HG03520 (cell line): Measurements from ENCODE around the gene NAP1L4.

ENCODE experiments used
- ATAC-seq: cut with Tn5 transposase; IDR thresholded peaks from one replicate; pipeline ENCODE4 v1.9.1; 2021; ENCODE audit warnings: mild to moderate bottlenecking, moderate library complexity; ENCODE audit not compliant: unreplicated experiment

NAP1L4 gene

DNA sequence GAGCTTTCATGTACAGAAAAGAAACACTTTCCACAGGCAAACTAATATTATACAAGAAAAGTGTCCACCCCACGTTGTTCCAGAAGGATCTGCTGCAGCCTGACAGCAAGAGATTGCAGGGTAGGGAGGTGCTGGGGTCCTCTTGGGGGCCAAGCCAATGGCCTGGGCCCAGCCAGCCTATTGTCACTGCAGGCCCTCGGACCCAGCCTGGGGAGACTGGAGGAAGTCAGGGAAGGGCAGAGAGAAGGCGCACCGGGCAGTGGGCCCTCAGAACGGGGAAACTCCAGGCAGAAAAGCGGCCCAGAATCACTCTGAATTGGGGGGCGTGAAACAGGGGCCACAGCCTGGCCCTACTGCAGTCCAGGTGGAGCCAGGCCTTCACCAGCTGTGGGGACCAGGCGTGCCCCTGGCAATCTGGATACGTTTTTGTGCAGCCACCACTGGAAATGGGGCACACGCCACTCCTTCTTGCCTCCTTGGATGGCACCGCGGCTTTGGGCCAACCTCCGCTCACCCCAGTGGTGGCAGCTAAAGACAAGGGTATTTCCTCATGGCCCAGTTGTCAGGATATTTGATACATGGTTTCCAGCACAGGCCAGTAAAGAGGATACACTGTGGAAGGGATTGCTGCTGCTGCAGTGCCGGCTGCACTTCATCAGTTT lies 3.9 kb upstream of the NAP1L4 start:
- ATAC-seq: no peak

DNA sequence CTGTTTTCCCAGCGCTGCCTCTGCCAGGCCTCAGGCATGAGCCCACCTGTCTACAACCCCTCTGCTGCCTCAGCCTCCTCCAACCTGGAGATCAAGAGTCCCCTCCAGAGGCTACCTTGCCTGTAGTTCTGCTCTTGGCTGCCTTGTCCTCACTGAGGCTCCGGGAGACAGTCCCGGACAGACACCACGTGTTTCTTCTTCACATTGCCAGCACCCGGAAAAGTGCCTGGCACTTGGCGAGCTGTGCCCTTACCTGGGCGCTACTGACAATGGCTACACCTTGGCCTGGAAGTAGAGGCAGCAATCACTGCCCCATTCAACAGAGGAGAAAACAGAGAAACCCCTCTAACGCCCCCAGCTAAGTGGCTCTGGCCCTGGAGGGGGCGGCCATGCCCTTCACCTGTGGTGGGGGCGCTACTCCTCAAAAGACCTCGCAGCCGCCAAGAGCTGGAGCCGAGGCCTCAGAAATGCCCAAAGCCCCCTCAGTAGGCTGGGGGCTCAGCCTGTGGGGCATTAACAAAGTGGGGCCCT lies 3.0 kb upstream of the NAP1L4 start:
- ATAC-seq: no peak

DNA sequence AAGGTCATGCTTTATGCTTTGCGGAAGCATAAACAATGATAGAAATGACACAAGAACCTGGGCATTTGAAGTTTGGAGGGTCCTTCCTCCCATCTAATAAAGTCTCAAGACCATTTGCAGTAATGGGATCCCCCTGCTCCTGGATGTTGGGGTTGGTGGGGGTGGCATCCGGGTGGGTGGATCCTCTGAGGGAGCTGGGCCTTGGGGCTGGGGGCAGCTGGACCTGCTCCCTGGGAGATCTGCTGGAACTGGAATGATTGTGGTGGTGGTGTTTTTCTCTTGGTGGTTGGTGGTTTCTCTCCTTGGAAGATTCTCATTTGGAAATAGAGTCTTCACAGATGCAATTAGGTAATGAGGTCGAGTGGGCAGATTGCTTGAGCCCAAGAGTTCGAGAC lies 2.2 kb upstream of the NAP1L4 start:
- no peak for ATAC-seq

DNA sequence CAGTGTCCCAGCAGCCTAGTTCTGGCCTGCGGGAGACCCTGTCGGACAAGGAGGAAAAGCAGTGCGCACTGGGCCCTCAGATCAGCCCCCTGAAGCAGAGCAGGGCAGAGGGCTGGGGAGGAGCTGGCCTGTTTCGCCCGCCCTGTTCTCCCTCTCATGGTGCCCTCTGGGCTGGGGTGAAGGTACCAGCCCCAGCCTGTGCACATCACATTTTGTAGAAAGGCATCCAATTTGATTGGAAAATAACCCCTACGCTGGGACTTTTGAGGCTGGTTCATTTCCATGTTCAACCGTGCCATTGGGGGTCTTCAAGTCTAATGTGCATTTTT lies 832 bp upstream of the NAP1L4 start:
- peak; percentile 2 for ATAC-seq

DNA sequence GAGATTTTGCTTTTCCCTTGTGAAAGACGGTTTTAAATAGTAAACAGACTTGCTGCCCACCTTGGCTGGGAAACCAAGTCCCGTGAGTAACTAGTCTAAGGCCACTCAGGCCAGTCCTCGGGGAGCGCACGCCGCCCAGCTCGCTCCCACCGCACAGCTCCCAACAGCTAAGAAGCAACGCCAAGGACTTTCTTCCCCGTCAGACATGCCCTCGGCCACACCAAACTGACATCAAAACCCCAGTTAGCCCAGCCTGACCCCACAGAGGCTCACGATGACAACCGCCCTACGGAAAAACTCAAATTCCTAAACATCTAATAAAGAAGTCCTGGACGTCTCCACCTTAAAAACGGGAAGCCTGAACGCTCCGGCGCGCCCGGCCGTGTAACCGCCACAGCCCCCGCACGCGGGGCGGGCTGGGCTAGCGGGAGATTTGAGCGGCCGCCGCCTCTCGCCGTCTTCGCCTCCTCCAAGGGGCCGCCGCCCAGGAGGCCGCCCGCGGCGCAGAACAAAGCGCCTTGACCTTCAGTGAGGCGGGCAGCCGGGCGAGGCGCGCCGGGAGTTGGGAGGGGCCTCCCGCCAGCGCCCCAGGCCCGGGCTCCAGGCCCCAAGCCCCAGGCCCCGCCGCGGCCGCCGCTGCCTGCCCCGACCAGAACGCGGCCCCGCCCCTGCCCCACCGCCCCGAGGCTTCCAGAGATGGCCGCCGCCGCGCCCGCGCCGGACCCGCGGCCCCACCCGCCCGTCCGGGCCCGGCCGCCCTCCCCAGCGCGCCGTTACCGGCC lies 486 bp downstream of the NAP1L4 start:
- peak; percentile 27 for ATAC-seq

DNA sequence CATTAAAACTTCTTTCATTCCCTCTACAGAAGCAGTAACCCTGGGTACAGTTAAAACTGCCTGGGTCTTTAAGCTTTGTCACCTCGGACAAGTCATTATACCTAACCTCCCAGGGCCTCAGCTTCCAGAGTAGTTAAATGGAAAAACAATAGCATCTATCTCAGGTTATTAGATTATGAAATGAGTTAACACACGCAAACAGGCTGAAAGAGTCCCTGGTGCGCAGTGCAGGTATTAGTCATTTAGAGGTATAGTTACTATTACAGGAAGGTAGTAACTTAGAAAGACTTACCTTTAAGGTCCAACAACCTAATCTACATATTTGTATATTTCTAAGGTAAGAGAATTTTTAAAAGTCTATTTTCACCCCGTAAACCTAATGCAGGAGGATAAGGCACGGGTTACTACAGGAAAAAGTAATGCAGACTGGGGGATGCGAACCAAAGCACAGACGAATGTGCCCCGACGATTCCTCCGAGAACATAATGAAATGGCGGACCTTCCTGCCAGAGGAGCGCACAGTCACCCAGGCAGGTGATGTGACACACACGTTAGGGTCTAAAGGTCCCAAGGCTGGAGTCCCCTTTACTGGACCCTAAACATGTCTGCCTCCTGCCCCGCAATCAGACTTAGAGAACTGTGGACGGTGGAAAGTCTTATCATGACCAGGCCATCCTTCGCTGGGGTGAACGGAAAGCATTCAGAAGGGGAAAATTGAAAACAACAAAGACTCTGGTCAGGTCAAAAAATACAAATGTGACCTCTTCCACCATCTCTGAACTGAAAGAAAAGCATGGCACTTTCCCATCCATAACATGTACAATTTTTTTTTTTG lies 1.3 kb downstream of the NAP1L4 start:
- ATAC-seq: no peak

DNA sequence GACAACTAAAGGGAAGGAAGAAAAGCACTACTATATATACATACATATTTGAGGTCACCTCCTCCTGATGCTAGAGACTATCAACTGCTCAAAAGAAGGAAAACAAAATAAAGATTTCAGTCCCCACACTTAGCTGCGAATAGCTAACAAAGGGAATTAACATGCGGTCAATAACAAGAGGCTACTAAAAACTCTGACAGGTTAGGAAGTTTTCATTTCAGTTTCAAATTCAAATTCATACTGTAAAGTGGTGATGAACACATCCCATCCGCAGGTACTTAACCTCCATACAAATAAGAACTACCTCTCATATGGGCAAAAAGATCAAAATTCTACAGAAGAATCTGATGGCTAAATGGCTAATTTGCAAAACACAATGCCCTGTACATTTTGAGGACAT lies 2.6 kb downstream of the NAP1L4 start:
- no peak for ATAC-seq

DNA sequence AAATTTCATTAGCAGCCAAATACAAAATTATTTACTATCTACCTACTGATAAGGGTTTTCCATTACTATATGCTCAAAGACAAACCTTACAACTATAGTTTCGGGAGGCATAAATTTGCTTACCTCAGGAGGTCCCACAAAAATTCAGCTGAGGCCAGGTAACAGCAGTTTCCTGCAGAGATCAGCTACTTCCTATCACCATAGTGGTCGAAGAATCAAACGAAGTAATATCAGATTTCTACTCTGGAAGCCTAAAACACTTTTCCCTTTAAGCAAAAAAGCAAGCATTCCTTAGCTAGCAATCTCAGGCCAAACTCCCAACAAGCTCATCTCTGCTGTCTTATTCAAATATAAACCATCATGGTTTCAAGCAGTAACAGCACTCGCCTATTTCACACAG lies 3.1 kb downstream of the NAP1L4 start:
- ATAC-seq: no peak

DNA sequence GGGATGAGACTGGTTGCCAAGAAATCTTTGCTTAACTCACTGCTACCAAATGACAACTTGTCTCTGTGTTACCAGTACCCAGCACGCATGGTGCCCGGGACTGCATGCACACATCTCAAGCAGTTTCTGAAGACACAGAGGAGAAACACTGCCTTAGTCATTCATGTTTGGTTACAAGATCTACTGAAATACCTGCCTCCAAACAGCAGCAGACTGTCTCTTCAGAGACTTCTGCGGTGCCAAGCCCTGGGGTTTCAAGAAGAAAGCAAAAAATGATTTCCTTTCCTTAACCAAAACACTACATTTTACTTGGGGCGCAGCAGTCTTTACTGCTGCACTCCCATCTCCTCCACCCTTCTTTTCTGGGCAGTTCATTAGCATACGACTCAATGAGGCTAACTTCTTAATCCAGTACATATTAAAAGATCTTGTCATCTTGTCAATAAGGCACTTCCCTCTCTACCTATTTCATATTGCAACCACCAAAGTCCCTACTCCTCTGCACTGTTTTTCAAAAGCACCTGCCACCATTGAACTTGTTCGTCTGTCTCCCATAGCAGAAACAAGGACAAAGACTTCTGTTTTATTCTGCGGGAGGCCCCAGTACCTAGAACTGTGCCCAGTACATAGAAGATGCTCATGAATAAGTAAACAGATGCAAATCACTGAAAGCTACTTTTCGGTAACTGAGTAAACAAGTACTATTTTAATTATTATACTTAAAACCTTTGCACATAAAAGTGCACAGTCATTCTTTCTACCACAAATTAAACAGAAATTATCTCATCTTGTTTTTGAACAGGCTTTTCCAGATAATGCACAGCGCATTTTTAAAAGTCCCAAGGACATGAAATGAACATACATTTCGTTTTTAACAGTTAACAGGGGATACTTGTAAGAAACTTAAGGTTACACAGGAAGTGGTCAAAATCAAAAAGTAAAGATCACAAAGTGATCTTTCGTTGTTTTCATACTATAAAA lies 4.0 kb downstream of the NAP1L4 start:
- no peak for ATAC-seq

DNA sequence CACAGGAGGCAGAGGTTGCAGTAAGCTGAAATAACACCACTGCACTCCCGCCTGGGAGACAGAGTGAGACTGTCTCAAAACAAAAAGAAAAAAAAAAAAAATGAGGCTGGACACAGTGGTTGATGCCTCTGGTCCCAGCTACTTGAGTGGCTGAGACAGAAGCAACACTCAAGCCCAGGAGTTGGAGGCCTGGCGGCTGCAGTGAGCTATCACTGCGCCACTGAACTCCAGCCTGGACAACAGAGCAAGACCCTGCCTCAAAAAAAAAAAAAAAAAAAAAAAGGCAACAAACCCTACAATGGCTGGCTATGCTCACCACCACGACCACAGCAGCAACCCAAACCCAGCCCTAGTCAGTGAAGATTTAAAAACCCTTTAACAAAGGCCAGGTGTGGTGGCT lies 8.2 kb downstream of the NAP1L4 start:
- ATAC-seq: no peak

DNA sequence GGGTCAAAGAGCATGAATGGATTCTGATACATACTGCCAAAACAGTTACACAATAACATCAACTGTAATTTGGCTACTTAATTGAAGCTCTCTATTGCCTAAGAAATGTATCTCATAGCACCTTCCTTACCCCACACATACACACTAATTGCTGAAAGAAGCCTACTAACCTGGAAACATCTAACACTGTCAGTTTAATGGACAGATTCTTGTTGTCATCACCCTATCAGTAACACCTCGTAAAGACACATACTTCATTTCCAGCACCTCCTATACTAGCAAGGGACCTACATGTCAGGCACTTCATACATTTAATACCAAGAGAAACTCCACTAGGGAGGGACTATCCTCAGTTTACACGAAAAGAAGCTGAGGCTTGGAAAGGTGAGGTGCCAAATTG lies 9.9 kb downstream of the NAP1L4 start:
- no peak for ATAC-seq

DNA sequence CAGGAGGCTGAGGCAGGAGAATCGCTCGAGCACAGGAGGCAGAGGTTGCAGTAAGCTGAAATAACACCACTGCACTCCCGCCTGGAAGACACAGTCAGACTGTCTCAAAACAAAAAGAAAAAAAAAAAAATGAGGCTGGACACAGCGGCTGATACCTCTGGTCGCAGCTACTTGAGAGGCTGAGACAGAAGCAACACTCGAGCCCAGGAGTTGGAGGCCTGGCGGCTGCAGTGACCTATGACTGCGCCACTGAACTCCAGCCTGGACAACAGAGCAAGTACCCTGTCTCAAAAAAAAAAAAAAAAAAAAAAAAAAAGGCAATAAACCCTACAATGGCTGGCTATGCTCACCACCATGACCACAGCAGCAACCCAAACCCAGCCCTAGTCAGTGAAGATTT lies 11.0 kb downstream of the NAP1L4 start:
- no peak for ATAC-seq

DNA sequence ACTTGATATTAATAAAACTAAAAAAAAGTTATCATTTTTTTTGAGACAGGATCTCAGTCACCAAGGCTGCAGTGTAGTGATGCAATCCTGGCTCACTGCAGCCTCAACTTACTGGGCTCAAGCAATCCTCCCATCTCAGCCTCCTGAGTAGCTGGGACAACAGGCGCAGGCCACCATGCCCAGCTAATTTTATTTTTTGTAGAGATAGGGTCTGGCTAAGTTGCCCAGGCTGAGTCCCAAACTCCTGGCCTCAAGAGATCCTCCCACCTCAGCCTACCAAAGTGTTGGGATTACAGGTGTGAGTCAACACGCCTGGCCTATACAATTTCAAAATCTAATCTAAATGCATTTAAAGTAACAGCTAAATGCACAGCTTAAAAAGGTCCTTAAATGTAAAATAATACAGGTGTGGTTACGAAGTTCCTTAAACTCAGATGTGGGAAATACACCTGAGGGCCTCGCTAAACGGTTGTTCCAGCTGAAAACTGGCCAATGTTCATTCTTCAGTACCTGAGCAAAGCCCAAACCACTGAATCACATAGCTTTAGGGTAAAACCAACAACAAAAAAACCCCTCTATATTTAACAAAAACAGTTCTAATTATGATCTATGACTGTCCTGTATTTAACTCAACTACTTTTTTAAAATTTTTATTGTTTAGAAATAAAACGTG lies 11.8 kb downstream of the NAP1L4 start:
- ATAC-seq: no peak

DNA sequence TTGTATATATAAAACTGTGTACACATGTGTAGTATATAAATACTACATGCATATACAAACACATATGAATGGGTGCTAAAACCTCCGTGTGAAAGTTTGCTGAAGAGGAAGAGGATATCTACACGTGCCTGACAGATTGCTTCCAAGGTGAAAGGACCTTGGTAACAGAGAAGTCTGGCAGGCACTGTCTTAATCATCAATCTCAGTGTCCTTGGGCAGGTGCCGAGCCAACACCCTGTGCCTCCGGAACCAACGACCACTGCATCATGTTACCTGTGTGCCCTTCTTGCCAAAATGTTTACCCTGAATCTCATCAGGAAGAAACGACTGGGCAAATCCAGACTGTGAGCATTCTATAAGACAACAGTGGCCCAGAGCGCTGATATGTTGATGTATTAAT lies 15.0 kb downstream of the NAP1L4 start:
- no peak for ATAC-seq

DNA sequence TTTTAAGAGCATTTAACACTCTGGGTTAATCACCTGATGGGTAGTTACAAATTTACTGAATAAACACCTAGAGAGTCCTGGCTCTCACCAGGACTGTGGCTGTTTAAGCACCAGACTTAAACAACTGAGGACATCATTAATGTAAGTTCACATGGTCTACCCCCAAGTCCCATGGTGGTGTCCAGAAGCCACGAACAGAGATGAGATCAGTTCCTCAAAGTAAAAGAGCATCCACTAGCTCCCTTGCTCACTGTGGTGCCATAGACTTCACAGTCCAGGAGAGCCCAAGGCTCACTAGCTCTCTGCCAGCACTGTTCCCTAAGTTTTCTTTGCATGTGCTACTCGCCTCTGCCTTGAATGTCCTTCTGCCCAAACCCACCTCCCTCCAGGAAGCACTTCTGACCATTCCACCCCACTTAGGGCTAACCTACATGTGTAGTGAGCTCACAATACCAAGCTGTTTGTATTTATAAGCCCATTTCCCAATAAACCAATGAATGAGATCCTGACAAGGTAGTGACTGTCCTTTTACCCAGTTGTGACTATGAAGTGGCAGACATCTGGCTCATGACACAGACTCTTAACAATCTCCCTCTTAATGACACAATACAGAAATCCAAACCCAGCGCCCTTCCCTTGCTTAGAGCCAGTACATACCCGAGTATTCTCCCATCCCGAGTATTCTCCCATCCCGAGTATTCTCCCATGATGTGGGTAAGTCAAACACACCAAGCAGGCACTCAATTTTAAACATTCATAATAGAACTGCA lies 15.7 kb downstream of the NAP1L4 start:
- ATAC-seq: no peak

DNA sequence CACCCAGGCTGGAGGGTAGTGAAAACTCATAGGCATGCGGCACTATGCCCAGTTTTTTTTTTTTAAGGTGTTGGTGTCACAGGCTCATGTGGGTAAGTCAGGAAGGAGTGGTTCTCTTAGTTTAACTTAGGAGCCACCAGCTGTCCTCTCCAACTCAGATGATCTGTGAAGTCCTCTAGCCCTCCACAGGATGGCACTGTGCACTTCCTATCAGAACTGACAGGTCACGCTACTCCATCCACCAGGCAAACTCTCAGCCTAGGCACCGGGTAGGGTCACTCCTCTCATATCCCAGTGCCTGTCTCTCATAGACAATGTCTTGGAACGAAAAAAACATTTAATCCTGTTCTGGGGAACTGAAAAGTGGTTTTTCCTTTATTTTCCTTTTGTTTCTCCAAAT lies 16.5 kb downstream of the NAP1L4 start:
- ATAC-seq: no peak

DNA sequence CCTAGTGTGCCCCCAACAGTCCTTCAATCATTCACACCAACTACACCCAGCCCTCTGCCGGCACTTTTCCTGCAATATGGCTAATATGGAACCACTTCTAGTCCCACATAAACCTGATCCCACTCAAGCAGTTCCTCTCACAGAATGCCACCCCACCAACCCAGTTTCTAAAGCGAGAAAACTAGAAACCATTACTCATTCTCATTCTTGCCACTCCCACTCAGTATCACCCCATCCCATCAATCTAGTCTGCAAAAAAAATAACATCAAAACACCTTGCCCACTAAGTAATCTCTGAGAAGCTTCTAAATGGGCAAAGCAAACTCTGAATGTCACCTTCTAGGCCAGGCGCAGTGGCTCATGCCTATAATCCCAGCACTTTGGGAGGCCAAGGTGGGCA lies 17.9 kb downstream of the NAP1L4 start:
- no peak for ATAC-seq

DNA sequence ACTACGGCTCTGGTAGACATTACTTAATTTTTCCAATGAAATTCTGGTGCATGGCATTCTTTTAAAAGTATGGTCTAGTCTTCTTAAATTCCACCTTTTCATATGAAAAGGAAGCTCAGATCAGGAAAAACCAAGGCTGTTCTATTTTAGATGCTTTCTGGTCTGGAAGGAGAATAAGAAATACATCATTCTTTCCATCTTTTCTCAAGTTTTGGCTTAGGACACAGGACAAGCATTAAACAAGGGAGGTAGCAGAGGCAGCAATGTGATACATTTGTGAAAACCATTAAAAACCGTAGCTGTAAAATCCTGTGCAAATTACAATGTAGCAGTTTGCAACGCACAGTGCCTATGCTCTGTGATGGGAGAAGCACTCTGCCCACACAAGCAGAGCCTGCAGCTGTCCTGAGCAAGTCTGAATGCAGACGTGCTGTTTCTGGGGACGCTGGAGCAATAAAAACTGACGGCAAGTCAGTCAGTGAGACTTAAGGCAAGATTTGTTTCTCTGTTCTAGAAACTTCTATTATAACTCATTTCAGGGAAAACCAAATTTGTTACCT lies 23.7 kb downstream of the NAP1L4 start:
- no peak for ATAC-seq

DNA sequence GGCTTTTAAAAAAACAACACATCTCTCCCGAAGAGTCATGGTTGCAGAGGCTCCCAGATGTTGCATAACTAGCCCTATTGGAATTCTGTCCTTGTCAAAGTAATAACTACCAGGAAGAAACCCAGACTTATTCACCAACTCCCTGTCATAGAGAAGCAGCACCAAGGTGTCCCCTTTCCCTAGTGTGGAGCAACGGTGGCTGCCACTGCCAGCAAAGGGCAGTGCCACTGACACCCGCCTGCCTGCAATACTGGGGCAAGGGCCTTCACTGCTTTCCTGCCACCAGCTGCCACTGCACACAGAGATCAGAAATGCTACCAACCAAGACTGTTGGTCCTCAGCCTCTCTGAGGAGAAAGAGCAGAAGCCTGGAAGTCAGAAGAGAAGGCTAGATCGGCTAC lies 27.3 kb downstream of the NAP1L4 start:
- ATAC-seq: no peak
